ENCODE data around the gene GNAZ.

The GNAZ gene

DNA sequence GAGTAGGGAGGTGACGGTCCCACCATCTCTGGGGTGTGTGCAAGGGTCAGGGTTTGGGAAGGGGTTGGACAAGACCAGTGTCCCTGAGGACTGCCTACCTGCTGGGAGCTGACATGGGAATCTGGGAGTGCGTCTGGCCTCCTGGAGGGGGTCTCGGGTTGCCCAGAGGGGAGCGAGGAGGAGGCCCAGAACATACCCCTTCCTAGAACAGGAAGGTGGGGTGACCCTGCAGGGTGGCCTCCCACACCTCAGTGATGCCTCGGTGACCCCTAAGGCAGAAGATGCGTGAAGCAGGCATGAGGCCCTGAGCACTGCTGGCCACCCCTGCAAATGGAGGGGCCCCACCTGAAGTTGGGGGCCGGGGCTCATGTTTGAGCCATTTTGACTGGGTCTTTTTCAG, 45.0 kb downstream of the GNAZ start:
- no peaks in the 10 kb centered on the region for H3K4me1 ChIP-seq (ENCODE audit: insufficient read depth, low read length)
- no peaks in the 10 kb centered on the region for H3K9me3 ChIP-seq (ENCODE audit: insufficient read depth, low read depth, low read length)
- no peak overlapping the region for H3K9ac ChIP-seq (ENCODE audit: low read depth, low read length)
- no peak overlapping the region for H3K27ac ChIP-seq (ENCODE audit: low read depth, low read length)
- H3K4me3 ChIP-seq (ENCODE audit: low read length), result no peak overlapping the region
- H3K27me3 ChIP-seq (ENCODE audit: insufficient read depth, low read length), result no peaks in the 10 kb centered on the region
- 96% methylated on average over 7 of the region's 7 CpGs for WGBS
- no peaks in the 10 kb centered on the region for H3K36me3 ChIP-seq (ENCODE audit: insufficient read depth, low read length)

DNA sequence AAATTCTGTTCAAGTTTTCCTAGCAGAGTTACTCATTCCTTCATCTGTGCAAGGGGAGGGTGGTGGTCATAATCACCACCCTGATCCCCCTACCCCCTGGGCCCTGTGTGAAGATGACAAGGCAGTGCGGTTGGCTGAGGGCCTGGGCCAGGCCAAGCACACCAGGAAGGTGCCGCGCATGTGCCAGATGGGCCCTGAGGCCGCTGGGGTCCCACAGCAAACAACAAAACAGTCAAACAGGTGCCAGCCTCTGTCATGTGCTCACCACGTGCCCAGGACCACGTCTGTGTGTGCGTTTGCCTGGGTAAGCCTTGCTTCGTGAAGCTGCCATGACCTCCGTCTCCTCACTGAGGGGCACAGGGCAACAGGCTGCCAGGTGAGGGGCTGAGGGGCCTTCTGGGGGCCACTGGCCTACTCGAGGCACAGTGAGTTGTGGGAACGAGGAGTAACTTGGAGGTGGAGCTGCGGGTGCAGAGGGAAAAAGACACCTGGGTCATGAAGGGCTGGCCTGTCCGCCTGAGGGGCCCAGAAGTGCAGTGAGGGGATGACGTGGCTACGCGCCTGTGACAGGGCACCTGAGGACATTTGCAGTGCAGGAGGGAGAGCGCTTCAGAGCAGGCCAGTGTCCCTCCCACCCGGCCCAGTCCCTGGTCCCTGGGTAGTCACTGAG, 45.6 kb downstream of the GNAZ start:
- Histone ChIP-seq H3K9me3 (ENCODE audit: insufficient read depth, low read depth, low read length) (no peaks in the 10 kb centered on the region), H3K4me1 (ENCODE audit: insufficient read depth, low read length) (no peaks in the 10 kb centered on the region), H3K27me3 (ENCODE audit: insufficient read depth, low read length) (no peaks in the 10 kb centered on the region), H3K9ac (ENCODE audit: low read depth, low read length) (no peak overlapping the region), H3K4me3 (ENCODE audit: low read length) (no peak overlapping the region), H3K27ac (ENCODE audit: low read depth, low read length) (no peak overlapping the region), H3K36me3 (ENCODE audit: insufficient read depth, low read length) (no peaks in the 10 kb centered on the region)
- 90% methylated on average over 18 of the region's 18 CpGs for WGBS

DNA sequence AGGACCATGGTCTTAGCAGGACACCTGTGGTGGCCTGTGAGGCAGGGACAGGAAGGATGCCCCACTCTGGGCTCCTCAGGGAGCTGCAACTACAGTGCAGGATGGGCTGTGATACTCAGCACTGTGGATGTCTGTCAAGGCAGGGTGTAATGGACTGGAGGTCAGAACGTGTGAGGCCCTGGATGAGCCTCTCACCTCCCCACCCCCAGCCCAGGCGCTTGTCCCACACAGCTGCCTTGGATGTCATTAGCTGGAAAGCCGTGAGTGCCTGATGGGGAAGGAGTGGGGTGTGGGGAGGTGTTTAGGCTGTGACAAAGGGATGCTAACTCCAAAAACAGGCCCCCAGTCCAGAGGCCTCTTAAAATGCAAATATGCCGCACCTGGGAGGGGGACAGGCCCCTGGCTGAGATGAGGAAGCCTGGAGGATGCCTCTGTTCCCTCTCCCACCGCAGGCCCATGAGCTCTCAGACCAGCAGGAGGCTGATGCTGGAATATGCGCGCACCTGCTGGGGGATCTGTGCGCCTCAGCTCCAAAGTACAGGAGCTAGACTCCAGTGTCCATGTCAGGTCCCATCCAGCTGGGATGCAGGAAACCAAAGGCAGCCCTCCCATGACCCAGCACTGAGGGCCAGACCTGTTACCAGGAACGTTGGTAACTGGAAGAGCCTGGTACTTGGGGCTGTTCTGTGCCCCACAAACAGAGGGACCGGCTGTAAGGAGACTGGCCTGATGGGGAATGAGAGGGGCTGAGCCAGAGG, 46.4 kb downstream of the GNAZ start:
- Histone ChIP-seq H3K9me3 (ENCODE audit: insufficient read depth, low read depth, low read length) (no peaks in the 10 kb centered on the region), H3K4me3 (ENCODE audit: low read length) (no peak overlapping the region), H3K9ac (ENCODE audit: low read depth, low read length) (no peak overlapping the region), H3K36me3 (ENCODE audit: insufficient read depth, low read length) (no peaks in the 10 kb centered on the region), H3K4me1 (ENCODE audit: insufficient read depth, low read length) (no peaks in the 10 kb centered on the region), H3K27me3 (ENCODE audit: insufficient read depth, low read length) (no peaks in the 10 kb centered on the region), H3K27ac (ENCODE audit: low read depth, low read length) (no peak overlapping the region)
- WGBS, result 69% methylated on average over 9 of the region's 10 CpGs

GRCh38 chr22:23117275-23117674, 47.0 kb downstream of the GNAZ start:
- Histone ChIP-seq H3K9ac (ENCODE audit: low read depth, low read length) (no peak overlapping the region), H3K4me3 (ENCODE audit: low read length) (no peak overlapping the region), H3K36me3 (ENCODE audit: insufficient read depth, low read length) (no peaks in the 10 kb centered on the region), H3K27me3 (ENCODE audit: insufficient read depth, low read length) (no peaks in the 10 kb centered on the region; the same call in 1 of the 2 replicates), H3K27ac (ENCODE audit: low read depth, low read length) (no peak overlapping the region), H3K9me3 (ENCODE audit: insufficient read depth, low read depth, low read length) (no peaks in the 10 kb centered on the region), H3K4me1 (ENCODE audit: insufficient read depth, low read length) (no peaks in the 10 kb centered on the region)
- 95% methylated on average over 10 of the region's 10 CpGs for WGBS

DNA sequence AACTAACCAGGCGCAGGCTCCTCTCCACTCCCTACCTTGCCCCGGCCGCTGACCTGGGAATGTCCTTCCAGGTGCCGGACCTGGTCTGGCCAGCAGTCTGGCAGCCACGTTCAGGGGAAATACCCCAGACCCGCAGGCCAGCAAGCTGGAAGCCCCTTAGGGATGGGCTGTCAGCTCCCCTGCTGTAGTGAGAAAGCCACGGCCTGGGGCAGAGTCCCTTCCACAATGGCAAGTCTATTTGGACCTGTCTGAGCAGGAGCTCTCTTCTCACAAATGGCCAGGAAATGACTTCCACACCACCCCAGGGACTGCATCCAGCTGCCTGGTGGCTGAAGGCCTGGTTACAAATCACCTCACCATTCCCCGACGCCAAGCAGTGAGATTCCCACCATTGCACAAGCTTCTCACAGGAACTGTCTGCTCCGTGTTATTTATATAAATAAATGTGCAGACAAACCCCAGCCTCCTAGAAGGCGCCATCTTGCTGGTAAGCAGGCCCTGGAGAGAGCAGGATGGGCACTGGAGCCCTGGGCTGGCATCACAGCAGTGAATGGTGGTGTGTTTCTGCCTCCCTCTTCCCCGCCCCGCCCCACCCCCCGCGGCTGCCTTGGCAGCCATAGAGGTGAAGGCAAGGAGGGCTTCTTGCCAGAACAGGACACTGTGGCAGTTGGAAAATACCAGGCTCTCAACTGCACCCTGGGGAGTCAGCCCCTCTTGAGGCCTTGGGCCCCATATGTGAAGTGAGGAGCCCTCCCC, 47.8 kb downstream of the GNAZ start:
- H3K9me3 ChIP-seq (ENCODE audit: insufficient read depth, low read depth, low read length), result no peaks in the 10 kb centered on the region
- H3K4me3 ChIP-seq (ENCODE audit: low read length), result no peak overlapping the region
- H3K36me3 ChIP-seq (ENCODE audit: insufficient read depth, low read length), result no peaks in the 10 kb centered on the region
- 85% methylated on average over 15 of the region's 15 CpGs for WGBS
- no peaks in the 10 kb centered on the region for H3K4me1 ChIP-seq (ENCODE audit: insufficient read depth, low read length)
- no peak overlapping the region for H3K27ac ChIP-seq (ENCODE audit: low read depth, low read length)
- H3K27me3 ChIP-seq (ENCODE audit: insufficient read depth, low read length), result no peaks in the 10 kb centered on the region; the same call in 1 of the 2 replicates
- H3K9ac ChIP-seq (ENCODE audit: low read depth, low read length), result no peak overlapping the region

DNA sequence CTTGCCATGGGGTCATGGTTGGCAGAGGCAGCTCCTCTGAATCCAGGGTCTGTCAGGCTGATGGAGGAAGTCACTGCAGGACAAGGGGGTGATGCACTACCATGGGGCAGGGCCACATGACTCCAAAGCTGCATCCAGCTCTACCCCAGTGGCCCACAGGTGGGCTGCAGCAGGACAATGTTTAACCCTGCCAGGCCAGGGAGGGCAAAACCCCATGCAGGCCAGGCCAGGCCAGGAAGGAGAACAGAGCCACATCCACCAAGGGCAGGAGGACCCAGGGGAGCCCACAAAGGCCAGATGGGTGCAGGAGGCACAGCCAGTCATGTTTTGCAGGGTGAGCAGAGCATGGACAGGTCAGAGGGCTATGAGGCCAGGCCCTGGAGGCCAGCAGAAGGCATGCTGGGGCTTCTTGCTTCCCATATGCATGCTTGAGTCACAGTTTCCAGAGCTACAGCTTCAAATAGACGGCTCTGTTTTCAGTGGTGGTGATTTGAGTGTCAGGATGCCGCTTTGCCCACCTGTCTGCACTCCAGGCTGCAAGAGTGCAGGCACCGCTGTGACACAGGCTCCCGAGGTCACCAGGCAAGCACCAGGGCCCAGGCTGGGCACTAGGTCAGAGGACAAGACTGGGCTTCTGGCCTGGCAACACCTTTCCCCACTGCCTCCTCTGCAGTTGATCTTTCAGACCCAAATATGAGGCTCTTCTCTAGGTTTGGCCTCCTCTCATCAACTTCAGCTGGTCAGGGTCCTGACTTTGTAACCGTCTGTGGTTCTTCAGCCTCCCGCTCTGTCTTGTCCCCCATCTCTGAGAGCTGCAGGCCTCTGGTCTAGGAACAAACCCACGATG, 48.6 kb downstream of the GNAZ start:
- Histone ChIP-seq H3K4me3 (ENCODE audit: low read length) (no peak overlapping the region), H3K4me1 (ENCODE audit: insufficient read depth, low read length) (no peaks in the 10 kb centered on the region), H3K27ac (ENCODE audit: low read depth, low read length) (no peak overlapping the region), H3K27me3 (ENCODE audit: insufficient read depth, low read length) (no peaks in the 10 kb centered on the region; the same call in 1 of the 2 replicates), H3K36me3 (ENCODE audit: insufficient read depth, low read length) (no peaks in the 10 kb centered on the region), H3K9ac (ENCODE audit: low read depth, low read length) (no peak overlapping the region), H3K9me3 (ENCODE audit: insufficient read depth, low read depth, low read length) (no peaks in the 10 kb centered on the region)
- 95% methylated on average over 7 of the region's 7 CpGs for WGBS

DNA sequence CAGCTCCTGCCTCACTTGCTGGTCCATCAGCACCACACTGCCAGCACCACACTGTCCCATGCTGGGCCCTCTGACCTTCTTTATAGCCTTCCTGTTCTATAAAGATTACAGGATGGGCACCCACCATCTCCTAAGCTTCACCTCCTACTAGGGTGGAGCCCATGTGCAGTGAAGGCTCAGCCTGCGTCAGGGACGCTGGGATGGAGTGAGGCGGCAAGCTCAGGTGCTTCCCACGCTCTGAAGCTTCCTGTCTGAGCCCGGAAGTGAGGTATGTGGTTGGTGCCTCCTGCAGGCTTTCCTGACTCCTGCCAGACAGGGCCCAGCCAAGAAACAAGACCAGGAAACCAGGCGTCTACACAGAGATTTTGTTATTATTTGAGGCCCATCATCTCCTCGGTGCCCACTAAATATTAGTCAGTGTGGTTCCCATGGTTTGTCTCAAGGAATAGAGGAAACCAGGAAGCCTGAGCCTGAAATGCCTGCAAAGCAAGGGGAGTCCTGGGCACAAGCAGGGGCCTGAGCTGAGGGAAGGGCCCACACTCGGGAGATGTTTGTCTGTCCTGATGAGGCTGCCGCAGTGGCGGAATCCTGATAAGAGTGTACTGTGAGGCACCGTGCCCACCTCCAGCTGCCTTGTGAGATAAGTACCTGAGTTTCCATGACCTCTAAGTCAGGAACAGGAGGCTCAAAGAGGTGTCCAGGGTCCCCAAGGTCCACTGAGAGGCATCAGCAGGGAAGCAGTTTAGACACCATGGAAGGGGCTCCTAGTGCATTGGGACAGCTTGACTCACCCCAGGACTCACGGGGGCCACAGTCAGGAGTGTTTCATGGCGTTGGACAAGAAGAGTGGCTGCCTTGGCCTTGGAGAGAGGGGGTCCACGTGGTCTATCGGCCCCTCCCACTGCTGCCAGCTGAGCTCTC, 49.4 kb downstream of the GNAZ start:
- no peak overlapping the region for H3K27ac ChIP-seq (ENCODE audit: low read depth, low read length)
- WGBS, result 88% methylated on average over 15 of the region's 15 CpGs

GRCh38 chr22:23120415-23120899, 50.1 kb downstream of the GNAZ start:
- H3K9me3 ChIP-seq (ENCODE audit: insufficient read depth, low read depth, low read length), result no peaks in the 10 kb centered on the region
- H3K9ac ChIP-seq (ENCODE audit: low read depth, low read length), result no peak overlapping the region
- no peaks in the 10 kb centered on the region; the same call in 1 of the 2 replicates for H3K27me3 ChIP-seq (ENCODE audit: insufficient read depth, low read length)
- no peaks in the 10 kb centered on the region for H3K4me1 ChIP-seq (ENCODE audit: insufficient read depth, low read length)
- no peaks in the 10 kb centered on the region for H3K36me3 ChIP-seq (ENCODE audit: insufficient read depth, low read length)
- WGBS, result 94% methylated on average over 7 of the region's 7 CpGs
- H3K4me3 ChIP-seq (ENCODE audit: low read length), result no peak overlapping the region
- H3K27ac ChIP-seq (ENCODE audit: low read depth, low read length), result no peak overlapping the region

More for the DNA sequence above, 49.4 kb downstream of the GNAZ start:
- H3K9ac ChIP-seq (ENCODE audit: low read depth, low read length), result no peak overlapping the region
- H3K4me3 ChIP-seq (ENCODE audit: low read length), result no peak overlapping the region
- H3K4me1 ChIP-seq (ENCODE audit: insufficient read depth, low read length), result no peaks in the 10 kb centered on the region
- no peaks in the 10 kb centered on the region for H3K9me3 ChIP-seq (ENCODE audit: insufficient read depth, low read depth, low read length)
- H3K27me3 ChIP-seq (ENCODE audit: insufficient read depth, low read length), result no peaks in the 10 kb centered on the region; the same call in 1 of the 2 replicates
- H3K36me3 ChIP-seq (ENCODE audit: insufficient read depth, low read length), result no peaks in the 10 kb centered on the region

DNA sequence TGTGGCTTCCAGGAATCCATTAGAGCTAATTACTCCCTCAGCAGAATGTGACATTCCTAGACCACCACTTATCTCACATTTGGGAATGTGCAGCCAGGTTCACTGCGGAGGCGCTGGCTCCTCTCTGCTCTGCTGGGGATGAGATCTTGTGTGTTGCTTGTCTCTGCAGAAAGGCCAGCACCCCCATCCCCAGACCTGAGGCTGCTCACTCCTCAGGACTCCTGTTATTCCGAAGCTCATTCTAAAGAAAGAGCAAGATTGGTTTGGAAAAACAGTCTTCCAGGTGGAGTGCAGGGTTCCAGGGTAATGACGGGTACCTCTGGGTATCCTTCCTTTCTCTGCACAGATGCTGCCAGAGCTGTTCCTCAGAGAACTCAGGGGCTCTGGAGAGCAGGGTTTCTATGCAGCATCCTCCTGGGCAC, 50.7 kb downstream of the GNAZ start:
- Histone ChIP-seq H3K27me3 (ENCODE audit: insufficient read depth, low read length) (no peaks in the 10 kb centered on the region; the same call in 1 of the 2 replicates), H3K4me1 (ENCODE audit: insufficient read depth, low read length) (no peaks in the 10 kb centered on the region), H3K4me3 (ENCODE audit: low read length) (no peak overlapping the region), H3K27ac (ENCODE audit: low read depth, low read length) (no peak overlapping the region), H3K9ac (ENCODE audit: low read depth, low read length) (no peak overlapping the region), H3K36me3 (ENCODE audit: insufficient read depth, low read length) (no peaks in the 10 kb centered on the region), H3K9me3 (ENCODE audit: insufficient read depth, low read depth, low read length) (no peaks in the 10 kb centered on the region)
- 82% methylated on average over 4 of the region's 4 CpGs for WGBS

DNA sequence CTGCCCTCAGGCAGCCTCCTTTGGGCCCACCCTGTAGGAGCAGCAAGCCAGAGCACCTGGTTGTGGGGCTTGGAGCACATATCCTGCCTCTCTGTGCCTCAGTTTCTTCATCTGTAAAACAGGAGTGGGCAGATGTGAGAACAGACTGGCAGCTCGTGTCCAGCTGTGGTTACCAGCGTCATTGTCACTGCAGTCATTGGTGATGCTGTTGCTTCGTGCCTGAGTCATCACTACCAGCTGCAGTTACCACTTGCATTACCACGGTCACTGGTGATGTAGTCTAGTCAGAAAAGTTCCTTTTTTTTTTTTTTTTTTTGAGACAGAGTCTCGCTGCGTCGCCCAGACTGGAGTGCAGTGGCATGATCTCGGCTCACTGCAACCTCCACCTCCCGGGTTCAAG, 51.1 kb downstream of the GNAZ start:
- 93% methylated on average over 9 of the region's 9 CpGs for WGBS
- Histone ChIP-seq H3K27me3 (ENCODE audit: insufficient read depth, low read length) (no peaks in the 10 kb centered on the region; the same call in 1 of the 2 replicates), H3K27ac (ENCODE audit: low read depth, low read length) (no peak overlapping the region)

More for the DNA sequence above, 51.1 kb downstream of the GNAZ start:
- H3K4me1 ChIP-seq (ENCODE audit: insufficient read depth, low read length), result no peaks in the 10 kb centered on the region
- no peaks in the 10 kb centered on the region for H3K36me3 ChIP-seq (ENCODE audit: insufficient read depth, low read length)
- H3K9me3 ChIP-seq (ENCODE audit: insufficient read depth, low read depth, low read length), result no peaks in the 10 kb centered on the region
- H3K9ac ChIP-seq (ENCODE audit: low read depth, low read length), result no peak overlapping the region
- no peak overlapping the region for H3K4me3 ChIP-seq (ENCODE audit: low read length)
